ENCODE measurements around the gene CTDP1.
"Not testable (repeated sequence)": the region's sequence is repeated elsewhere in the genome, so short reads cannot be mapped to it uniquely, and the experiment has no call there.

The CTDP1 gene

DNA sequence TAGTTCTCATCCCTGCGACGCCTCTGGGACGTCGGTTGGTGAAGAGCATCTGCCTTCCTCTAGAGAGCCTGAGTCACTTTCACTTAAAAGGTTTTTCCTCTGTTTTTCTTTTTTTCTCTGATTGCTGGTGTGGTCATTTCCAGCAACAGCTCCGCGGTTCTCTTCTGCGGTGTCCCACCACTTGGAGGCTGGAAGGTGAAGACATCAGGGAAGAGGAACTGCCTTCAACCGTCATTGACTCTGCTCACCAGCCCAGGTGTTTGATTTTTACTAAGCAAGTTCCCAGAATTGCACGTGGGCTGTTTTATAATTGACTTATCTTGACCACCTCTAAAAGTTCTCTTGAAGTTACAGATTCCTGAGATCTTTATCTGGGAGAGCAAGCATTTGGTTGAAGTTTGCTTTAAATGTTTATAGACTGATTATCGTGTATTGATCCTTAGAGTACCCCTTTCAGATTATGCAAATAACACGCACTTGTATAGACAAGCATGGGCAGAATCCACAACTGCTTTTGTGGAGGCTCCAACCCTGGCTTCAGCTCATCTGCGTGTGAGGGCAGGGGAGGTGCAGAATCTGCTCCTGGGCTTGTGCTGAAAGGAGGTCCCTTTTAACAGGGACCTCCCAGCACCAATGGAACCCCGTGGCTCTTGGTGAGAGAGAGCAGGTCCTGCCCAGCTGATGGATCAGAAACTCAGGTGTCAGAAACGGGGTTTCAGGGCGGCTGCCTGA is 3.5 kb downstream of the CTDP1 start:
- no peak for DNase-seq

DNA sequence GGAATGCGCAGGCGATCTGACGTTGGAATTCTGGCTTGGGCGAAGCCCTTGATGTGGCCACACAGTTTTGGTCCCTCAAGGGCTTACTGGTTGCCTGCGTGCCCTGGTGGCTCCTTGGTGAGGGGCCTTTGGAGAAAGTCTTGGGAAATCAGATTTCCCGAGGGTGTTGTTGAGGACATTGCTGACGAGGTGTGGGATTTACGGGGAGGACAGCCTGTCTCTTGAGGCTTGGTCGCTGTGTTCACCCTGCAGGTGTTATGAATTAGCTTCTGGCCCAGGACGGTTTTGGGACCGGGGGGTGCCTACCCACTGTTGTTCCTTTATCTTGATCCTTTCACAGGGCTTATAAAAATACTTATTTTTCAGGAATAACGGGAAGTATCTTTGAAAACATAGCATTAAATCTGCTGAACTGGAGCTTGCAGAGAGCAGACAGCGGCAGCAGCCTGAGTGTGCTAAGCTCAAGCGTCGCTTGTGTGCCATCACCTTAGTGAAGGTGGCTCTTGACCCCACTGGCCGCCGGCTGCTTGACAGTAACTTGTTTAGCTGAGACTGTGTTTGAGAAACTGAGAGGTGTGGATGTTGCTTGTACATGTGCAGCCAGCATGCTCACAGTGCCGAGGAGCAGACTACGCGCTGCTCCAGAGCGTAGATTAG is 4.2 kb downstream of the CTDP1 start:
- DNase-seq: no peak

DNA sequence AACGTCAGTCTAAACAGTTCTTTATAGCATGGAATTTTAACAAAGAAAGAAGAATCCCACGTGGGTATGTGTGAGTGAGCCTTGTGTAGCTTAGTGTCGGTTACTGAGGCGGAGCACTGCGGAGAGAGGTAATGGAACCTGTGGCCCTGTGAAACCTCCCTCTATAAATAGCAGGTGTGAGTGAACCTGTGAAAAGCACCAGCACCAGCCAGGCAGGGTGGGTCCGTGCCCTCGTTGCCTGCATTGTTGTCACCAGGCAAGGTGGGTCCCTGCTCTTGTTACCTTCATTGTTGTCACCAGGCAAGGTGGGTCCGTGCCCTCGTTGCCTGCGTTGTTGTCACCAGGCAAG is 4.7 kb downstream of the CTDP1 start:
- no peak for DNase-seq

DNA sequence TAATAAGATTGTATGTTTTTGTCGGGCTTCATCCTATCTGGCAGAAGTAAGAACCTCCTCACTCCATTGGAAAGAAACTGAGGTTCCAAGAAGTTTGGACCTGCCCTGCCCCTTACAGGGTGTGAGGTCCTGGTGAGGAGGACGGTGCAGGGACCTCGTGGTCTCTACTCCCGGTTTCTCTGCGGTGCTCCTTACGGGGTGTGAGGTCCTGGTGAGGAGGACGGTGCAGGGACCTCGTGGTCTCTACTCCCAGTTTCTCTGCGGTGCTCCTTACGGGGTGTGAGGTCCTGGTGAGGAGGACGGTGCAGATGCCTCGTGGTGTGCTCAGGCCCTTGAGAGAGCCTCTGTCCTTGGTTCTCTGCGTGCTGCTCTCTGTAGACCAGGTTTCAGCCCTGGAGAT is 5.2 kb downstream of the CTDP1 start:
- DNase-seq: no peak

DNA sequence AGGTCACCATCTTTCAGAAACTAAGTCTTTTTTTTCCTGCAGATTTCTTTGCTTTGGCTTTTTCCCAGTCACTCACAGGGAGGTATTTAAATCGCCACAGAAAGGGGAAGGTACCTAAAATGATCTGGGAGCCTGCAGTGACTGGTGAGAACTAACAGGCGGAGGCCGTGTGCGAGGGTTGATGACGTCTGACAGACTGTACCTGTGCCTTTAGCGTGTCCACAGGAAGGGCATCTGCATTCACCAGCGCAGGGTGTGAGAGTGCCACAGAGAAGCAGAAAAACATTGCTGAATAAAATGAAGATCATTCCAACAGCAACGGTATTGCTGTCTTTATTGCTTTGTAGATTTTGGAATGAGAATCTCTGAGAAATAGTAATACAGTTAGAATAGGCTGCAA is 5.7 kb downstream of the CTDP1 start:
- no peak for DNase-seq

GRCh38 chr18:79685971-79686370 is 6.4 kb downstream of the CTDP1 start:
- no peak for DNase-seq

- DNase-seq: no peak
Measured at GRCh38 chr18:79687806-79688205, 8.2 kb downstream of the CTDP1 start.

- no peak for DNase-seq
Measured at GRCh38 chr18:79690071-79690470, 10.5 kb downstream of the CTDP1 start.

- no peak for DNase-seq
Measured at GRCh38 chr18:79690586-79691482, 11.2 kb downstream of the CTDP1 start.

DNA sequence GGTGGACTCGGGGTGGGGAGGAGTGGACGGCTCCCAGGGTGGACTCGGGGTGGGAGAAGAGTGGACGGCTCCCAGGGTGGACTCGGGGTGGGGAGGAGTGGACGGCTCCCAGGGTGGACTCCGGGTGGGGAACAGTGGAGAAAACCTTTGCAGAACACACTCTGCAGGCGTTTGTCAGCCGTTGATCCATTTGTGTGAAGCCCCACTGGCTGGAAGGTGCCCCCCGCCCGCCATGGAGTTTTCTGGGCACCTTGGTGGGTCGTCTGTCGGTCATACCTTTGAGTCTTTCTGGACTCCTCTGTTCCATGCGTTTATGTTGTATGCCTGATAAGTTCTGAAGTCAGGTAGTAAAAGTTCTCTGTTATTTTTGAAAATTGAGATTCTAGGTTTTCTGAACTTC is 12.5 kb downstream of the CTDP1 start:
- no peak for DNase-seq

GRCh38 chr18:79692886-79693285 is 13.3 kb downstream of the CTDP1 start:
- no peak for DNase-seq

- DNase-seq: no peak
Measured at GRCh38 chr18:79693561-79694205, 14.1 kb downstream of the CTDP1 start.

GRCh38 chr18:79694206-79694894 is 14.7 kb downstream of the CTDP1 start:
- not testable (repeated sequence) for DNase-seq

DNA sequence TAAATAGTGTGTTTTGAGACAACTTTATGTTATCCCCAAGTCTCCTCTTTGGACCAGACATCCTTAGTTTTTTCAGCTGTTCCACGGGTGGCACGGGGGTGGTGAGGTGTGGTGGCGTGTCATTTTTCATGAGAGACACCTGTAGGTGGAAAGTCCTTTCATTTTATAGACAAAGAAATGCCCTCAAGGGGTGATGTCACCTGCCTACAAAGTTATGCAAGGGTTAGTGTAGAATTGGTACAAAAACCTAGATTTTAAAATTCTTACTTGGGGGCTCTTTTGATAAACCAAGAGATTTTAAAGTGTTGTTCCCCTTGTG is 15.3 kb downstream of the CTDP1 start:
- DNase-seq: no peak

DNA sequence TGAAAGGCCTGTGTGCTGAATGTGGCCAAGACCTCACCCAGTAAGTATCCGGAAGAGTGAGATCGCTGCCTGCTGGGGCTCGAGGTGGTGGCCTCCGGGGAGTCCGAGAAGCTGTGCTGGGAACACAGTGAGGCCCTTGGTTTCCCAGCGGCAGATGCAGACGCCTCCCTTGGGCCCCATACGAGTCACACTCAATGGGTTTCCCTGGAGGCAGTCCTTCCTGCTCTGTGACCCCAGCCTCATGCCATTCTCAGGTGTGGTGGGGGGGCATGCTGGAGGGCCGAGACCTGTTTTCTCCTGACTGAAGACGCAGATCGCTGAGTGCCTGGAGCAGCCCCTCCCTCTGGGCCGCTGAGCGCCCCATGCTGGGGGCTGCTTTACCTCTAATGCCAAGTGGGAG is 15.7 kb downstream of the CTDP1 start:
- DNase-seq: no peak

DNA sequence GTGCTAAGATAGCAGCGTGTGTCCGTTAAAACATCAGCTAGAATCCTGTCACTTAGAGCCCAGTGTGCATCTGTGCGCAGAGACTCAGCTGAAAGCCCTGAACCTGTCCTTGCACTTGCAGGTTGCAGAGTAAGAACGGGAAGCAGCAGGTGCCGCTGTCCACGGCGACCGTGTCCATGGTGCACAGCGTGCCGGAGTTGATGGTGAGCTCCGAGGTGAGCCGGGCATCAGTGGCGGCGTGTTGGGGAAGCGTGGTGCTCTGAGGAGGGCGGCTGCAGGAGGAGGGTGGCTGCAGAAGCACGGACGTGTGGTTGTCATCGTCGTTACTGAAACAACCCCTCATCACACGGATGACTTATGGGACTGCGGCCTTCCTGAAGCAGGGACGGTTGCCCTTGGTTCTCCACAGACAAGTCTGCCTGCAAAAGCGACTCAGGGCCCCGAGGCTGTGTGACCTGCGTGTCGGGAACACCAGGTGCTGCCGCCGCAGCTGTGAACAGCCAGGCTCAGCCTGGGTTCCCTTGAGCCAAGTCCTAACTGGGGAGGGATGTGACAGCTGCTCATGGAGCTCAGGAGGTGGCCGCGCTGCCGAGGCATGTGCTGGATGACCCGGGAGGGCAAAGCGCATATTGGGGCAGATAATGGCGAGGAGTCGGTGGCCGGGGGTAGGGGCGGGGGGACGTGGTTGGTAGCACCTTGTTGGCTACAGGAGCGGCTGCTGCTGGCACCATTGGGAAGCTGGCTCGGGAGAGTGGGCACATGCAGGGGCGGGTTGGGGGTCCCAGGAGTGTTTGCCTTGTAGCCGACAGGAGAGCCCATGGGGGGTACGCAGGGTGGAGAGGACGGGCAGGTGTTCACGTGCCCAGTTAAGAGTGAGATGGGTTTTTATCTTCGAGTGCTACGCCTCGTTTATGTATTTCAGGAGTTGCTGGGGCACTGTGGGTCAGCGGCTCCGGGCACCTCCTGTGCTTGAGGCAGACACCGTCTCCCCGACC is 16.6 kb downstream of the CTDP1 start:
- no peak for DNase-seq

DNA sequence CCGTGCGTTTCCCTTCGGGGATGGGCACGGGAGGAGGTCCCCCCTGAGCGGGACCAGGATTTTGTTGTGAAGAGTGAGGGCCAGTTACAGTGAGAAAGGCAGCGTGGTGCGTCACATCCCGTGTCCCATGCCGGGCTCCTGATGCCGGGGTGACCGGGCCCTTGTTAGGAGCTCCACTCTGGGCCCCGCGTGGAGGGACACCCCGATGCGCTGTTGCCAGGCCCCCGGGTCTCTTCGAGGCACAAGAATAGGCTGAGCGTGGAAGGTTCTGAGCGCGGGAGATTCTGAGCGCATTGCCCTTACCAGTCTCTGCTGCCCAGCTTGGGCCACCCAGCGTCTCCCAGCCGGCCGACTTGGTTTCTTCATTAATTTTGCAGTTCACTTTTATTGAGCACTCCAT is 17.6 kb downstream of the CTDP1 start:
- no peak for DNase-seq

DNA sequence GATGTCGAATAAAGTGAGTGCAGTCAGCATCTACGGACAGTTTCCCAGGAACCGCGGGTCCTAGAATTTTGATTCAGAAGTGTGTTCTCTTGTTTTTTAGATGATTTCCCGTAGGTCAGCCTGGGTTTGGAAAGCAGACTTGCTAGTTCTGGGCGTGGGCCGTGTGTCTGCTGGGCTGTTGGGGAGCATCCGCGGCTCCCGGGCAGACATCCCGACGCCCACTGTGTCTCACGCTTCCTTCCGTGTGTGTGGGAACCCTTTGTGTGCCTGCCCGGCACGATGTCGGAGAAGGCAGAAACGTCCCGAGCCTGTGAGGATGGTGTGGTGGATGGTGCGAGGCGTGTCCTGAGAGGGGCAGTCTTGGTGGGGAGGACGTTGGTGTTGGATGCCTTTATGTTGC is 18.4 kb downstream of the CTDP1 start:
- no peak for DNase-seq

DNA sequence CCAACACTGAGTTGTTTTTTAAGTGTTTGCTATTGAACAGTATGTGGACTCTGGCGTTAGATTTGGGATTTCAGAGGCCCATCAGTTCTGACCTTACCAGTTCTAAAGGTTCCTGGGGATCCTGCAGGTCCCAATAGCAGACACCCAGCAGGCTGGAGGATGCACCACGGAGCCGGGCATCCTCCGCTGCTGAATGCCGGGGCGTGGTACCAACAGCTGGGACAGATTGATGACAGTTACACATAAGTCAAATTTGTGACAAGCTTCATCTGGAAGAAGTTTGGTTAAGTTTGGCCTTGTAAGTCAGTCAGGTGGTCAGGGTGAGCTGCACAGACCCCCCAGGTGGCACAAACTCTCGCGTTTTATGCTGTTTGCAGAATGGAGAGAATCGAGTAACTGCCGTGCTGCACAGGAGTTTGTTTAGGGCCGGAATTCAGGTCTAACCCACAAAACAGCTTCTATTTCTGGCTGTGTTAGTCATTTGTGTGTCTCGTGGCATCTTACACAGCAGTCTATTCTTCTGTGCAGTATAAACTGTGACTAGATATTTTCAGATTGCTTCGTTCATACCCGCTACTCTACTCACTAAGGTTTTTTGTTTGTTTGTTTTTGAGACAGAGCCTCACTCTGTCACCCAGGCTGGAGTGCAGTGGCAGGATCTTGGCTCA is 19.2 kb downstream of the CTDP1 start:
- no peak for DNase-seq

GRCh38 chr18:79699653-79700052 is 20.1 kb downstream of the CTDP1 start:
- DNase-seq: no peak

DNA sequence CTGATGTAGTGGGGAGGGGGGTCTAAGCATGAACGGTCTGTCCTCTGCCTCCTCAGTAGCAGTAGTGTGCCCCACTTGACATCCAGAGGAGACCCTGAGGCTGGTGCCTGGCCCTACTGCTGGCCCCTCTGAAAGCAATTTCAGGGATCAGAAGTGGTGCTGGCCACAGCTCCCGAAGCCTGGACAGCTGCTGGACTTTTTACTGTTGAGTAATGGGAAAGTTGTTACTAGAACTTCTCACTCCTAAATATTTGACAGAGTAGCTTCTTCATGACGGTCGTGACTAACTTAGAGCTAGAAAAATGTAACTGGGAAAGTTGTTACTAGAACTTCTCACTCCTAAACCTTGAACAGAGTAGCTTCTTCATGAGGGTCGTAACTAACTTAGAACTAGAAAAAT is 23.3 kb downstream of the CTDP1 start:
- no peak for DNase-seq
